ENCODE measurements around the gene SFI1.
"Not testable (repeated sequence)": the region's sequence is repeated elsewhere in the genome, so short reads cannot be mapped to it uniquely, and the experiment has no call there.

Gene SFI1

DNA sequence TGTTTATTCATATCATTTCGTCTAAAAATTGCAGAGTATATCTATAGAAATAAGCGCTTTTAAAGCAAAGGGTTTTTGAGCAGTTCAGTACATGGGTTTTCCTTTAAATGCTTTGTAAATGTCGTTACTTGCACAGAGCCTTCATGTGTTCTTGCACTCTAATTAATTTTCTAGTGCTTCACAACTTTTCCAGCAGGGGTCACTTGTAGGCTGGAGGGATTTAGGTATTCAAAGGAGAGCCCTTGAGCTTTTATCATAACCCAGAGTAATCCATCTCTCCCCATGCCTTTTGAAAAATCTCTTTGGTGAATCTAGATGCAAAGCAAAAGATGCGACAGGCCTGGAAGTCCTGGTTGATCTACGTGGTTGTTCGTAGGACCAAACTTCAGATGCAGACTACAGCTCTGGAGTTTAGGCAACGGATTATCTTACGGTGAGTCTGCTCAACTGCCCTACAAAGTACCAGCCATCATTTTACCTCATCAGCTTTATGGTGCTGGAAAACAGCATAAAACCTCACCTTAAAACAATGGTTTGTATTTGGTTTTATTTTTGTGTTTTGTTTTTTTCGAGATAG is 60.4 kb downstream of the SFI1 start:
- no peak for DNase-seq

DNA sequence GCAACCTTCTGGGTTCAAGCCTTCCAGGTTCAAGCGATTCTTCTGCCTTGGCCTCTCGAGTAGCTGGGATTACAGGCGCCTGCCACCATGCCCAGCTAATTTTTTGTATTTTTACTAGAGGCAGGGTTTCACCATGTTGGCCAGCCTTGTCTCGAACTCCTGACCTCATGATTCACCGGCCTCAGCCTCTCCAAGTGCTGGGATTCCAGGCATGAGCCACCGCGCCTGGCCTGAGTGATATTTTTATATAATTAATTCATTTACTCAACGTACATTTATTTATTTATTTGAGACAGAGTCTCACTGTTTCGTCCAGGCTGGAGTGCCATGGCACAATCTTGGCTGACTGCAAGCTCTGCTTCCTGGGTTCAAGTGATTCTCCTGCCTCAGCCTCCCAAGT is 62.2 kb downstream of the SFI1 start:
- DNase-seq, result not testable (repeated sequence)

DNA sequence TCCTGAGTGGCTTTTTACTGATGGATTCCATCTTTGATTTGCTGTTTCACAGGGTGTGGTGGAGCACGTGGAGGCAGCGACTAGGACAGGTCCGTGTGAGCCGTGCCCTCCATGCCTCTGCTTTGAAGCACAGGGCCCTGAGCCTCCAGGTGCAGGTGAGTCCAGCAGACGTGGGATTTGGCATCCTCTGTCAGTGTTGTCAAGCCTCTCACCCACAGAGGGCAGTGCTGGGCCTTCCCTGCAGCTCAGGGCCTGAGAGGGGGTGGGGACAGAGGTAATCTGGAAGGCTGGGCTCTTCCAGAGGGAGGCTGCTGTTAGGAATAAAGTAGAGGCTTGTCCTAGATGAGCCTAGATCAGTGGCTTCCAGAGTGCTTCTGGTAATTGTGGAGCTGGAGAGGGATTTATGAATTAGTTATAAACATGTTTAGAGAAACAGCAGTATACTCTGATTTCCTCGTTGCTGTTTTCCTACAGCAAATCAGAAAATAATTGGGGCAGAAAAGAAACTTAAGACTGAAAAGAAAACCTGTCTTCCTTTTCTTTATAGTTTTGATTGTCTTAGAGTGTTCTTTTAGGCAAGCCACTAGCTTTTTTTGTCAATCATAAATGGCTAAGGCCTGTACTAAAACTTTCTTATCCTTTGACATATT is 65.0 kb downstream of the SFI1 start:
- DNase-seq, result peak; percentile 5

DNA sequence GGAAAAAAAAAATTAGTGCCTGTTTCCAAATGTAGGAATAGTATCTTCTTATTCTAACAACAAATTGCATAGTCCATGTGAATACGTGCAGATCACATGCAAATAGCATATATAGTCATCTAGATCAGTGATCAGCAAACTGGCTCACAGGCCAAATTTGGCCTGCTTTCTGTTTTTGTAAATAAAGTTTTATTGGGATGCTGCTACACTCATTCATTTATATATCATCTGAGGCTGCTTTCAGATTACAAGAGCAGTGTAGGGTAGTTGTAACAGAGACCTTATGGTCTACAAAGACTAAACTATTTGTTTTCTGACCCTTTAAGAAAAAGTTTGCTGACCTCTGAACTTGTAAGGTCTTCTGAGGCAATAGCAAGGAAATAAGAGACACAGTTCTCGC is 65.6 kb downstream of the SFI1 start:
- no peak for DNase-seq

DNA sequence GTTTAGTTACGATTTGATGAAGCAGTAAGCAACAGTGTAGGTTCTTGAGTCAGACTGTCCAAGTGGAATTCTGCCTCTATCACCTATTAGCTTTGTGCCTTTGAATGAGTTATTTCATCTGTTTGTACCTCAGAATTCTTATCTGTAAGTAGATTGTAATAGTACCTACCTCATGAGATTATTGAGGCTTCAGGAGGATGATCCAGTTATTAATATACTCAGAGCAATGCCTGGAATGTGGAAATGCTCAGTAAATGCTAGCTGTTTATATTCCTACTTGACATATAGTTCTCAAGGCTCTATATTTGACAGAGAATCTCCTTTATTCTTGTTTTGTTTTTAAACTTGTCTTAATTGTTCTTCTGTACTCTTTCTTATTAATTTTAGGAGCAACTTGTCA is 70.1 kb downstream of the SFI1 start:
- no peak for DNase-seq

DNA sequence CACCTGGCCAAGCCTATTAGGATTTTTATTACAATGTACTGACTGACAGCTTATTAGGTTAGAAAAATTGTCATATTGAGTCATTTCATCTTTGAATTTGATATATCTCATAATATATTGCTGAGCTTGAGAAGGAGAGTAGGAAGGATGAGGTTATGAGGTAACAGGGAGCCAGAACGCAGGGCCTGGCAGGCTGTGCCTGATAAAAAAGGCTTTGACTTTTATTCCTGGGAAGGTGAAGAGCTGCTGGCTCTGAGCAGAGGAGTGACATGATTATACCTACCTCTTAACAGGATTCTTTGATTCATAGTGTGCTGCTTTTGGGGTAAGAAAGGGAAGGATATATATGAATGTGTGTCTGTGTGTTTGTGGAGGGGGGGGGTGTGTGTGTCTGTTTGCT is 70.9 kb downstream of the SFI1 start:
- DNase-seq, result no peak

DNA sequence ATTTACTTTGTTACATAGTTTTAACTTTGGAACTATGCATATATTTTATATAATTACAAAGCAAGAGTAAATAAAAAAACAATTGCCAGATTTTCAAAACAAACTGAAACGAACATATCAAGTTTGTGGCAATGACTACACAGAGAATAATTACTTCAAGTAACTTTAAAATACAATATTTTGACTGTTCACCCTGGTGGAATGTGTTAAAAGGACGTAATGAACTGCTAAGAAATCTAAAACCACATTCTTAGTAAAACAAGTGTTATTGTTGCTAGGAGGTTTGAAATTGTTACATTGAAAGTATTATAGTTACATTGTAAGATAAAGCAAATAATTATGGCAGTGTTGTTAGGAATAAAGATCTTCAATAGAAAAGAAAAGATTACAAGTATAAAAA is 71.4 kb downstream of the SFI1 start:
- no peak for DNase-seq

DNA sequence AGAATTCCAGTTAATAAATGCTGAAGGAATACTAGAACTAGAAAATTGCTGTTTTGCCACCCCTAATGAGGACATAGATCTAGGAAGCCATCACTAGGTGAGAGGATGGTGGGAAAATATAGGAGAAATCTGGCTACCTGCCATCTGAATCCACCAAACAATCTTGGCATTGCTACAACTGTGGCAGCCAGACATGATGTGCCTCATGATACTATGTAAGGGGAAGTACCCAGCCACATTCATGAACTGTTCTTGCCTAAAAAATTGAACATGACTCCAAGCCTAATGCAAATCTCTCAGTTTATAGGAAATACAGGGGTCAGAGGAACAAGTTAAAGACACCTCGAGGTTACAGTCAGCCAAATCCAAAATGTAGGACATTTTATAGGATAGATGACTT is 72.8 kb downstream of the SFI1 start:
- peak; percentile 11 for DNase-seq

DNA sequence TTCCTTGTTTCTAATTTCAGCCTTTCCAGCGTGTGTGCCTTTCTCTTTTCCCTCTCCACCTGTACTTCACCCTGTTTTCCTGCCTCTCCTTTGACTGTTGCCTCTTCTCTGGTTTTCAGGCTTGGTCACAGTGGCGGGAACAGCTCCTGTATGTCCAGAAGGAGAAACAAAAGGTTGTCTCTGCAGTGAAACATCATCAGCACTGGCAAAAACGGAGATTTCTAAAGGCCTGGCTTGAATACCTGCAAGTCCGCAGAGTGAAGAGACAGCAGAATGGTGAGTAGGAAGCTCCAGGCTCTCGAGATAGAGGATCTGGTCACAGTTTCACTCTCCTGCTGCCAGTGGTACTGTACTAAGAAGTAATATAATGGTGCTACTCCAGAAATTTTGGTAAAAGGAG is 76.6 kb downstream of the SFI1 start:
- no peak for DNase-seq

DNA sequence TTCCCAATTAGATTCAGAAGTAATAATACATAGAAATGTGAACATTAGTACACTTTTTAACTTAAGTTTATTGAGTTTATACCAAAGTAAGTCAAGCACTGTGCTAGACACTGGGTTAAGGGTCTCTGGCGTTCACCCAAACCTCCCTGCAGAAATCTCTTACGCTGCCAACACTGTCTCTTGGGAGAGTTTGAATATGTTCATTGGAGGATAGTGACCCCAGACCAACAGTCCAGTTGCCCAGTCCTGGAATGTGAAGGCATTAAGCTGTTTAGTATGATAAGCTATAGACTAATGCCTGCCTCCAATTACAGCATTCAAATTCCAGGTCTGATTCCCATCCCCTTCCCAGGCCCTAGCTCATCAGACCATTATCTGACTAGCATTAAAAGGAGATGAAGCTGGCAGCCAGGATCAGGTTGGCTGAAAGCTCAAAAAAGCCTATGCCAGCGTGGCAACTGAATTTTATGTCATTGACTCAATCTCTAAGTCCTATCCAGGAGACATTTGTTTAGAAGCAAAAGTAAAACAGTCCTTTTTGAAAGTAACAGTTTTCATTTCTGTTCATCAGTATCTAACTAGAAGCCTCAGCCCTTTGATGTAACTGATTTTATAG is 77.8 kb downstream of the SFI1 start:
- DNase-seq, result no peak

DNA sequence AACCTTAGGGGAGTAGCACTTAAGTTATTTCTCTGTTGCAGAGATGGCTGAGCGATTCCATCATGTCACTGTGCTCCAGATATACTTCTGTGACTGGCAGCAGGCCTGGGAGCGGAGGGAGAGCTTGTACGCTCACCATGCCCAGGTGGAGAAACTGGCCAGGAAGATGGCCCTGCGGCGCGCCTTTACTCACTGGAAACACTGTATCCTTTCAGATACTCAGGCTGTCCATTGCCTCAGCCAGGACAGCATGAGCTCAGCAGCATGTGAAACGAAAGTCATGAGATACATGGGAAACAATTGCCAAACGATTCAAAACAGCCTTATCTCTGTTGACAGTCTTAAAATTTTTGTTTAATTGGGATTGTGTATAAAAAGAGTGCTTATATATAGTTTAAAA is 78.9 kb downstream of the SFI1 start:
- DNase-seq, result no peak

DNA sequence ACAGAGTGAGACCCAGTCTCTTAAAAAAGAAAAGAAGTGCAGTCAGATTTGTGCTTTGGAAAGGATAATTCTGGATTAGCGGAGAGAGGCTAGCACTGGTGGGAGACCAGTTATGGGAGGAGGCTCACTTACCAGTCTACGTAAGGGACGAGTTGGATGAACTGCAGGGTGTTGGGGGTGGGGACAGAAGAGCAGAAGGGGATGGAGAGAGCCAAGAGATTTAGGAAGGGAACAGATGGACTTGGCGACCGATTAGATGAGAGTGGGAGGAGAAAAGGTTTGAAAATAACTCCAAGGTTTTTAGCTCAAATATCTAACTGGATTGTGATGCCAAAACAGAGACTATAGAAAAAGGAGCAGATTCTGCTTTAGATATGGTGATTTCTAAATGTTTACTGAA is 81.4 kb downstream of the SFI1 start:
- peak; percentile 57 for DNase-seq

DNA sequence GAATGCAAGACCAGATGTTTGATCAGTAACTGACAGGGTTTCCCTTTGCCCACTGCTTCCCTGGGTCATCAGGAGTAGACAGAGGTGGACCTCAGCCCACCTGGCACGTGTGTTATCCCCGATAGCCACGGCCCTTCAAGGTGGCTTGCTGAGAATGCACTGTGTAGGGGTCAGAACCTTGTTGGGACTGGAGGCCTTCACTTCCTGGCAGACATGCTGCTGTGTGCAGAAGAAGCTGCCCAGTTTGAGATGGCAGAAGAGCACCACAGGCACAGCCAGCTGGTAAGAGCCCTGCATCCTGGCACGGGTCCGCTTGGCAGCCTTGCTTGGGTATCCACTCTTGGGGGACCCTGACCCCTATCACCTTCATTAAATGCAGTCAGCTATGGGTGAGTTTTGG is 81.8 kb downstream of the SFI1 start:
- DNase-seq, result no peak

DNA sequence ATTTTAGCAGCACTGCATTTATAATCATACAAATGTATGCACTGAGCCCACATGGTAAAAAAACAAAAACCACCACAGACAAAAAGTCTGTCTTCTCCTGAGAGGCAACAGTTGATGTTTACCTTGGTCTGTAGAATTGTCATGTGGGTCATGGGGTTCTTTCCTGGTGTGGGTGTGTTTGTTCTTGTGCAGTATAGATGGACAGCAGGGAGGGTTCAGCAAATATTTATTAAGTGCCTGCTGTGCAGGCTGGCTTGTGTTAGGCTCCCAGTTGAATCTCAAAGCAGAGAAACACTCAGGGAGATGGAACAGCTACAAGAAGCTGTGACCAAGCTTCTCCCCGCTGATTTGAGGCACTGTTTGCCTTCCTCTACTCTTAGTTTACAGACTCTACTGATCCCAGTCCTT is 83.5 kb downstream of the SFI1 start:
- no peak for DNase-seq

DNA sequence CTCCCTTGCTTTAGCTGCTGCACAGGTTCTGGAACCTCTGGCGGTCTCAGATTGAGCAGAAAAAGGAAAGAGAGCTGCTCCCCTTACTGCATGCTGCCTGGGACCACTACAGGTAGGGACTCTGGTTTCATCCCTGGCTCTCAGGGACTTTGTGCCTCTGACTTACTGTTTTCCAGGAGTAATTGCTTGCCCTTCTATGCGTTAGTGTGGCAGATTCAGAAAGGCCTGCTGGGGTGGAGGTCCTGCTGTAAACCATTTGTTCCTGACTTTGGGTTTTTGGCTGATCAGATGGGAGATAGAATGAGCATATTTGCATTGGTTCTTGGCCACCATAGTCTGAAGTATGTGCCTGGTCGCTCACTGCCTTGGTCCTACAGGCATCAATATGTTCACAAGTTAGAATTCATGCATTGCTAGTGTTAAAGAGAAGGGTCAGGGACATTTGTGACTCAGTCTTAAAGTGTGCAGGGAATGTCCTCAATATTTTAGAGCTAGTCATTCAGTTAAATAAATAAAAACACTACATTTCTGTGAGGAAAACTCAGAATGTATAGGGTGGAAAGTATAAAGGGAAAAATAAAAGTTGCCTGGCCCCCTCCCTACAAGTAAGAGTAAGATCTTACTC is 87.6 kb downstream of the SFI1 start:
- no peak for DNase-seq

DNA sequence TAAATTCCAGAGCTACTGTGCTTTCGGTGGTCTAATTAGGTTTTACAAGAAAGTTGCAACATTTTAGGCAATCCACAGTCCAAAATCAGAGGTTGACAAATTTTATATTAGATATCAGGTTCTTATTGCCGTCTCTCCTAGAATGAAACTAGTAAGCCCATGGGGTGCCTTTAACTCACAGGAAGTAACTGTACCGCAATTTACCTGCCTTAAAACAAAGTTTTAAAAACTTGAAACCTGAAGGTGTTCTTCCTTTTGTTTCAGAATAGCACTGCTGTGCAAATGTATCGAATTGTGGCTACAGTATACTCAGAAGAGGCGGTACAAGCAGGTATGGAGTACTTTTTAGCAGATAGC is 88.4 kb downstream of the SFI1 start:
- DNase-seq, result no peak

DNA sequence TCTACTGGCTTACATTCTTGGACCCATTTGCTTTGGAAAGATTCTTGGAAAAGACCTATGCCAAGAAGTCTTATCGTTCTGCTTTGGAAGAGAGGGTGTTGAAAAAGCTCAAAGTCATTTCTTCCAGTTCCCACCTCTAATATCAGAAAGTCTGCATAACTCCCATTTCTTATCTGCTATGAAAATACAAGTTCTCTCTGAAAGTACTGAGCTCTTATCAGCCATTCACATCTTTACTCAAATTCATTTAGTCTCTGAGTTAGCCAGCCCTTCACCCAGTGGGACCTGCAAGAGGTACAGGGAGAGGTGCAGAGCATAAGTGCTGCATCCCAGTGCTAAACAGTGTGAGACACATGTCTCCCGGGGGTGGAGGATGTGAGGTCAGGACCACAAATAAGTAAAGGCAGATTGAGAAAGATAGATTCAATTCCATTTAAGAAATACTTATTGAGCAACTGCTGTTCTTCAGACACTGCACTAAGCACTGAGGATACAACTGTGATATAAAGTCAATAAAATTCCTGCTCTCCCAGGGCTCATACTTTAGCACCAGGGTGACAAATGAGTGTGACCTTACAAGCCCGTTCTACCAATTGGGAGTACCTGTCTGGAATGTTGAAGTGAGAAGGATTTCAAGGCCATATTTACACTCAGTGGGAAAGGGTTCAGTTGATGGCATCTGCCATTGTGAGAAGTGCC is 89.0 kb downstream of the SFI1 start:
- DNase-seq, result no peak

DNA sequence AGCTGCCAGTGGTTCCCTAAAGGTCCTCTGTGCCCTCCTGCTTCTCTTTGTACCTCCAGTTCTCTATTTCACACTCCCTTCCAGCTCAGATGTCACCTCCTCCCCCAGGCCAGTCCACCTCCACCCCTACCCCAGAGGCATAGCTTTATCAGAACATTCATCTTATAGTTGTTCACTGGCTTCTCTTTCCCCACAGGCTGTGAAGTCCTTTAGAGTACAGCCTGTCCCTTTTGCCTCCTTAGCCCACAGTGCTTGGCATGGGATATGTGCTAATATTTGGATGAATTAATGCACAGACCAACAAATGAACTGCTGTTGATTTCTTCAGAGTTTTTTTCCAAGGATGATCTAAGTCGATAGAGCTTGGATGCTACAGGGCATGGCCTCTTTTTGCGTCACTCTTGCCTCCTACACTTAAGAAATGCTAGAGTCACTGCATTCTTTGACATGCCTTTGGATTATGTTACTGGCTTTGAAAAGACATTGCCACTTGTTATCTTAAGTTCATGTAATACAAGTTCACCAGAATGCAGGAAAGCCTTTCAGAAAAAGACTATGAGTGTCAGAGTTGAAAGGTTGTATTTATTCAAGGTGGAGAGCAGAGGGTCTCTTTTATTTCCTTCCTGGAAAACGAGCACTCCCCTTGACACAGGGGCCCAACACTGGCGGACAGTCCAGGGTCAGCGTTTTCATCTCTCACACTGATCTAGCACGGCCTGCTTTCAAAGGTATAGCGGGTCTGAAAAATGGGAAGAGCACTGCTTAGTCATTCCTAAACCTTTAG is 90.0 kb downstream of the SFI1 start:
- DNase-seq, result no peak

DNA sequence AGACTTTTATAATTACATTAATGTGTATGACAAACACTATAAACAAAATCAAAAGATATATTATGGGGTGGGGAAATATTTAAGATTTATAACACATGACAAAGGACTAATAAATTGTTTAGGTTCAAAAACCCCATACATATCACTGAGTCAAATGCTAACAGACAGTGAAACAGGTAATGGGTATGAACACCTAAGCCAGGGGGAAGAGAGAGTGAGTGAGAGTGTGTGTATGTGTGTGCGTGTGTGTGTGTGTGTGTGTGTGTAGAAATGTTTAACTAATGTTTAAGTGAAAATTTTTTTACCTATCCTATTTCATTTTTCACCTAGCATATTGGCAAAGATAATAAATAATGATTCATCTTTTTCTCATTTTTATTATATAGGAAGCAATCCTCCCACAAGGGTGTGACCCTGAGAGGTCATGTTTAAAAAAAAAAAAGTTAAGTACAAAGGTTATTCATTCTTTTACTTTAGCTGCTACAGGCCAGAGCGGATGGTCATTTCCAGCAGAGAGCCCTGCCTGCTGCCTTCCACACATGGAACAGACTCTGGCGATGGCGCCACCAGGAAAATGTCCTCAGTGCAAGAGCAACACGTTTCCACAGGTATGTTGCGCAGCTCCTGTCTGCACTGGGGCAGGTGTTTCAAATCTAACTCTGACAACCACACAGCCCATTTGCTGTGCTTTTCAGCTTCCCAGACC is 92.8 kb downstream of the SFI1 start:
- DNase-seq, result no peak

DNA sequence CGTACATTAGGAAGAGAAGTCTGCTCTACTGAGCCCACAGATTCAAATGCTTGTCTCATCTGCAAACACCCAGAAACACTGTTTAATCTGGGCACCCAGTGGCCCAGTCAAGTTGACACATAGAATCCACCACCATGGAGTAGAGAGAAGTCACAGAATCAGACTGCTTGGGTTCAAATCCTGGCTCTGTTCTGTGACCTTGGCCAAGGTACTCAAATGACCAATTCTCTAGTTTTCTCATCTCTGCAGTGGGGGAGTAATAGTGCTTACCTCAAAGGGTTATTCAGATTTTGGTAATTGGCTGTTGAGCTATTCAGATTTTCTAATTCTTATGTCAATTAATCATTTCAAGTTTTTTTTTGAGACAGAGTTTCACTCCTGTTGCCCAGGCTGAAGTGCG is 93.8 kb downstream of the SFI1 start:
- DNase-seq, result not testable (repeated sequence)

DNA sequence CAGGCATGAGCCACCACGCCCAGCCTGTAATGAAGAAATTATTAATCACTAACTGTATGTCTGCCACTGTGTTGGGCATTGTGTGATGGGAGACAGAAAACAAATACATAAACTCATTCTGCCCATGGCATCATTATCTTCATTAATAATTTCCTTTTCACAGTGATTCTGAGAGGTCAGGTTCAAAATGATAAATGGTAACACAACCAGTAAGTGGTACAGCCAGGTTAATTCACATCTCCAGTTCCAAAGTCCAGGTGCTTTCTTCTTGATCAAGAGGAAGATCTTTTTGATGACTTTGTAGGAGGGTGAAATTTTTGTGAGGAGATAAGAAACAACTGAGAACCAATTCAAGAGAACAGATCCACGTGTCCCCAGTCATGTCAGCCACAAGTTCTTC is 98.9 kb downstream of the SFI1 start:
- no peak for DNase-seq

DNA sequence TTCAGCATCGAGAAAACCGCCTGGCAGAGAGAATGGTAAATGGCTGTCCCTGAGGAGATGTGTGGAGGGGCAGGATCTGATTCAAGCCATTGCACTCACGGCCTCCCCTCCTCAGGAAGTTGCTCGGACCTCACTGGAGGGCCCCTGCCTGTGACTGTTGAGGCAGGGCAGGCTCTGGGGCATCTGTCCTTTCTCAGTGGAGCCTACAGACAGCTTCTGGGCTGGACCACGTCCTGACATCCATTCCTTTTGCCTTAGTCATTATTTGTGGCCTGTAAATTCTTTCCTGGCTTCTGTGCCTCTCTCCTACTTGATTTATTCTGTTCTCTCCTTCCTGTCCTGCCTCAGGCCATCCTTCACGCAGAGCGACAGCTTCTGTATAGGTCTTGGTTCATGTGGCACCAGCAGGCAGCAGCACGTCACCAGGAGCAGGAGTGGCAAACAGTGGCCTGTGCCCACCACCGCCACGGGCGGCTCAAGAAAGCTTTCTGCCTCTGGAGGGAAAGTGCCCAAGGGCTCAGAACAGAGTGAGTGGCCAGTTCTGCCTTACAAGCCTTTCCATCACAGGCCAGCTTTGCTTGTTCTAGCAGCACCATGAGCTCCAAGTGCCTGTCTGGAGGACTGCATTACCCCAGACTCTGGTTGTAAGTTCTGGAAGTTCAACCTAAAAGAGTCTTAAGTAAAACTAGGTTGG is 106.1 kb downstream of the SFI1 start:
- DNase-seq, result no peak
